GM19455 (cell line): ENCODE data around the gene CEP85.

Experiments
- ATAC-seq: cut with Tn5 transposase; IDR thresholded peaks from one replicate; pipeline ENCODE4 v1.9.1; 2021; ENCODE audit not compliant: unreplicated experiment

CEP85 gene

GRCh38 chr1:26276432-26276838 lies 42.4 kb downstream of the CEP85 start:
- ATAC-seq: no peak

GRCh38 chr1:26277261-26277661 lies 43.3 kb downstream of the CEP85 start:
- no peak for ATAC-seq

- ATAC-seq: no peak
Measured at GRCh38 chr1:26277719-26278118, 43.7 kb downstream of the CEP85 start.

- no peak for ATAC-seq
Measured at GRCh38 chr1:26278303-26278702, 44.3 kb downstream of the CEP85 start.

- ATAC-seq: no peak
Measured at GRCh38 chr1:26278724-26279455, 44.9 kb downstream of the CEP85 start.

- peak; percentile 61 for ATAC-seq
Measured at GRCh38 chr1:26279456-26280332, 45.7 kb downstream of the CEP85 start, which contains the start of gene SH3BGRL3. Gene SH3BGRL3 (plus strand): TSS chr1:26280086. CDS start chr1:26280156, 70 bp downstream.

GRCh38 chr1:26280333-26281042 lies 46.5 kb downstream of the CEP85 start:
- ATAC-seq: no peak

- no peak for ATAC-seq
Measured at GRCh38 chr1:26281091-26281958, 47.3 kb downstream of the CEP85 start.

GRCh38 chr1:26281971-26282370 lies 48.0 kb downstream of the CEP85 start:
- no peak for ATAC-seq

- no peak for ATAC-seq
Measured at GRCh38 chr1:26282401-26282918, 48.5 kb downstream of the CEP85 start.

- no peak for ATAC-seq
Measured at GRCh38 chr1:26283279-26283853, 49.4 kb downstream of the CEP85 start.

- no peak for ATAC-seq
Measured at GRCh38 chr1:26283871-26284596, 50.0 kb downstream of the CEP85 start.

GRCh38 chr1:26284597-26285347 lies 50.8 kb downstream of the CEP85 start:
- ATAC-seq: no peak

GRCh38 chr1:26285366-26286063 lies 51.5 kb downstream of the CEP85 start:
- no peak for ATAC-seq

- no peak for ATAC-seq
Measured at GRCh38 chr1:26286064-26286416, 52.0 kb downstream of the CEP85 start.

GRCh38 chr1:26287033-26287711 lies 53.2 kb downstream of the CEP85 start:
- no peak for ATAC-seq

GRCh38 chr1:26287811-26288210 lies 53.8 kb downstream of the CEP85 start:
- ATAC-seq: no peak
